Ishikawa (cell line): Measurements from ENCODE around the gene MICAL3.

Source experiments
- CEBPB ChIP-seq: IDR thresholded peaks from 2 replicates; pipeline ENCODE4 v1.6.1; 2012
- CREB1 ChIP-seq: IDR thresholded peaks from 2 replicates; pipeline ENCODE4 v1.6.1; 2012; ENCODE audit warnings: low read depth
- EGR1 ChIP-seq: IDR thresholded peaks from 2 replicates; pipeline ENCODE4 v1.6.1; 2012
- EP300 ChIP-seq: IDR thresholded peaks from 2 replicates; pipeline ENCODE4 v1.6.1; 2012; ENCODE audit warnings: borderline replicate concordance
- FOXM1 ChIP-seq: IDR thresholded peaks from 2 replicates; pipeline ENCODE4 v1.6.1; 2012; ENCODE audit warnings: low read depth, borderline replicate concordance
- MAX ChIP-seq: IDR thresholded peaks from 2 replicates; pipeline ENCODE4 v1.6.1; 2012
- NFIC ChIP-seq: IDR thresholded peaks from 2 replicates; pipeline ENCODE4 v1.6.1; 2012
- RAD21 ChIP-seq: IDR thresholded peaks from 2 replicates; pipeline ENCODE4 v1.6.1; 2012; ENCODE audit warnings: low read depth
- REST ChIP-seq: IDR thresholded peaks from 2 replicates; pipeline ENCODE4 v1.6.1; 2012; ENCODE audit warnings: low read depth, mild to moderate bottlenecking
- TAF1 ChIP-seq: IDR thresholded peaks from 2 replicates; pipeline ENCODE4 v1.6.1; 2012; ENCODE audit warnings: low read depth, mild to moderate bottlenecking
- TCF12 ChIP-seq: IDR thresholded peaks from 2 replicates; pipeline ENCODE4 v1.6.1; 2012; ENCODE audit warnings: low read depth
- TEAD4 ChIP-seq: IDR thresholded peaks from 2 replicates; pipeline ENCODE4 v1.6.1; 2012
- USF1 ChIP-seq: IDR thresholded peaks from 2 replicates; pipeline ENCODE4 v1.6.1; 2012
- YY1 ChIP-seq: IDR thresholded peaks from 2 replicates; pipeline ENCODE4 v1.6.1; 2012; ENCODE audit warnings: low read depth
- ZBTB7A ChIP-seq: IDR thresholded peaks from 2 replicates; pipeline ENCODE4 v1.6.1; 2012; ENCODE audit warnings: low read depth

The MICAL3 gene

GRCh38 chr22:17954860-17955587, 69.3 kb downstream of the MICAL3 start:
- TF ChIP-seq TCF12 (no peak), REST (no peak), USF1 (no peak), EGR1 (no peak), CEBPB (no peak), FOXM1 (no peak), MAX (no peak), CREB1 (no peak), ZBTB7A (no peak), NFIC (no peak), YY1 (no peak), EP300 (no peak), TAF1 (no peak), TEAD4 (no peak)

- no peak for TF ChIP-seq CREB1
- no peak for TF ChIP-seq EGR1
- TF ChIP-seq TCF12, result no peak
- TF ChIP-seq CEBPB, result no peak
- TF ChIP-seq MAX, result no peak
- no peak for TF ChIP-seq RAD21
- TF ChIP-seq FOXM1, result no peak
- no peak for TF ChIP-seq REST
- TF ChIP-seq EP300, result no peak
- no peak for TF ChIP-seq ZBTB7A
- TF ChIP-seq TEAD4, result no peak
- TF ChIP-seq NFIC, result no peak
- no peak for TF ChIP-seq USF1
- TF ChIP-seq TAF1, result no peak
- TF ChIP-seq YY1, result no peak
Measured at GRCh38 chr22:17954200-17954859, 70.0 kb downstream of the MICAL3 start.

- TF ChIP-seq ZBTB7A, result no peak
Measured at GRCh38 chr22:17953147-17953546, 71.2 kb downstream of the MICAL3 start.

- TF ChIP-seq CREB1, result no peak
- TF ChIP-seq RAD21, result no peak
- no peak for TF ChIP-seq TAF1
- TF ChIP-seq EGR1, result no peak
- TF ChIP-seq FOXM1, result no peak
- TF ChIP-seq ZBTB7A, result no peak
- TF ChIP-seq YY1, result no peak
- TF ChIP-seq REST, result no peak
- TF ChIP-seq MAX, result no peak
- no peak for TF ChIP-seq TCF12
- TF ChIP-seq EP300, result no peak
- TF ChIP-seq USF1, result no peak
- no peak for TF ChIP-seq TEAD4
- TF ChIP-seq CEBPB, result no peak
- TF ChIP-seq NFIC, result no peak
Measured at GRCh38 chr22:17952273-17952801, 72.0 kb downstream of the MICAL3 start.
